ENCODE results near the gene WNT8A. TPM values are rescaled to one million over a fixed set of nuclear protein-coding genes. Genes with fewer than 3 reads are reported as not detected.

Gene WNT8A
- polyA plus RNA-seq, 1 donor from 2014 or later, result 0.26 TPM

GRCh38 chr5:138096997-138097828 is 13.4 kb downstream of the WNT8A start:
- no peak overlapping the region for H3K4me3 ChIP-seq (ENCODE audit: low read length)
- TF ChIP-seq SMC3 (conservative IDR thresholded peaks at IDR 0.05; ENCODE audit: poor library complexity) (no peak), EP300 (conservative IDR thresholded peaks at IDR 0.05; ENCODE audit: poor library complexity, severe bottlenecking) (no peak), POLR2AphosphoS5 (IDR thresholded peaks at IDR 0.05) (no peak), EZH2 (IDR thresholded peaks at IDR 0.05; ENCODE audit: borderline replicate concordance, insufficient read depth, low read length, poor library complexity, severe bottlenecking) (no peak), TAF1 (IDR thresholded peaks at IDR 0.05; ENCODE audit: low read depth) (no peak), REST (IDR thresholded peaks at IDR 0.05; ENCODE audit: borderline replicate concordance) (no peak), MXI1 (conservative IDR thresholded peaks at IDR 0.05; ENCODE audit: poor library complexity, severe bottlenecking) (no peak), RAD21 (conservative IDR thresholded peaks at IDR 0.05) (no peak), CTCF (IDR thresholded peaks at IDR 0.05; ENCODE audit: poor library complexity, severe bottlenecking) (no peak)
- no peak overlapping the region for H3K27ac ChIP-seq (ENCODE audit: low read length)
- no peaks in the 10 kb centered on the region for H4K20me1 ChIP-seq (ENCODE audit: insufficient read depth)
- H3K4me2 ChIP-seq (ENCODE audit: low read length), result no peak overlapping the region
- H3F3A ChIP-seq (ENCODE audit: insufficient read depth, low read length, poor library complexity, severe bottlenecking), result no peaks in the 10 kb centered on the region
- no peaks in the 10 kb centered on the region for H3K27me3 ChIP-seq (ENCODE audit: insufficient read depth, low read depth, low read length)
- no peaks in the 10 kb centered on the region for H3K9me3 ChIP-seq (ENCODE audit: low read length)
- H3K36me3 ChIP-seq (ENCODE audit: insufficient read depth, low read length), result no peaks in the 10 kb centered on the region
- H2AFZ ChIP-seq (ENCODE audit: low read depth, low read length), result no peak overlapping the region
- H3K79me2 ChIP-seq (replicated peaks; ENCODE audit: insufficient read depth, low read length), result no peaks in the 10 kb centered on the region
- H3K9me2 ChIP-seq (ENCODE audit: insufficient read depth, low read length), result no peaks in the 10 kb centered on the region
- no peak overlapping the region for H3K9ac ChIP-seq (ENCODE audit: low read length)

DNA sequence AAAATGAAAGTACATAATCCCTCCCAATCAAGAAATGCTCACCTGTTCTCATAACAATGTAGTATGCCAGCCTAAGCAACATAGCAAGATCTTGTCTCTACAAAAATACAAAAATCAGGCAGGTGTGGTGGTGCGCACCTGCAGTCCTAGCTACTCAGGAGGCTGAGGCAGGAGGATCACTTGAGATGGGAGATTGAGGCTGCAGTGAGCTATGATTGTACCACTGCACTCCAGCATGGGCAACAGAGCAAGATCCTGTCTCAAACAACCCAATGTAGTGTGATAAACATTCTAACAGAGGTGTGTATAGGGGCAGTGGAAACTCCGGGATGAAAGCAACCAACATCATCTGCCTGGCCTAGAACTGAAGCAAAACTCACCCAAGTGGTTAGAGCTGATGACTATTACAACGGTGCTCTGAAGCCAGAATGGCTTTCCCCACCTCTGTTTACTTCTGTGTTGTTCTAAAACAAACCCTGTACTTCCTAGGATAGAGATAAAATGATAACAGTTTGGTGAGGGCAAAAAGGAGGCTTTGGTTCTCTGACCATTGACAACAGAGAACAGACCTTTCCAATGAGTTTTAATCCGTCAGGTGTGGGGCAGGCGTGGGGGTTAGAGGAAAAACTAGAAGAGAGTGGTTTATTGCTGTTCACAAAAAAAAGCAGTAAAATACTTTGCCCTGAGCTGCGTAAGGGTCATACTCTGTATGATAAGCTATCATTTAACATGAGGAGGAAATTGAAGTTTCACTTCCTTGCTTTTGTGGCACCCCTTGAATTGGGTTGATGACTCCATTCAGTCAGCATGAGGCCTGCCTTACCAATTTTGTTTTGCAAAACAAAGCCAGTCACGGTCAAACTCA is 18.9 kb downstream of the WNT8A start:
- no peaks in the 10 kb centered on the region for H3K9me2 ChIP-seq (ENCODE audit: insufficient read depth, low read length)
- no peak overlapping the region for H2AFZ ChIP-seq (ENCODE audit: low read depth, low read length)
- H3K9me3 ChIP-seq (ENCODE audit: low read length), result no peaks in the 10 kb centered on the region
- H4K20me1 ChIP-seq (ENCODE audit: insufficient read depth), result no peaks in the 10 kb centered on the region
- no peaks in the 10 kb centered on the region for H3K27me3 ChIP-seq (ENCODE audit: insufficient read depth, low read depth, low read length)
- no peak overlapping the region for H3K9ac ChIP-seq (ENCODE audit: low read length)
- no peak overlapping the region for H3K4me3 ChIP-seq (ENCODE audit: low read length)
- H3K79me2 ChIP-seq (replicated peaks; ENCODE audit: insufficient read depth, low read length), result no peaks in the 10 kb centered on the region
- no peak overlapping the region for H3K27ac ChIP-seq (ENCODE audit: low read length)
- no peak for TF ChIP-seq RAD21 (conservative IDR thresholded peaks at IDR 0.05)
- no peak for TF ChIP-seq EZH2 (IDR thresholded peaks at IDR 0.05; ENCODE audit: borderline replicate concordance, insufficient read depth, low read length, poor library complexity, severe bottlenecking)
- no peak for TF ChIP-seq REST (IDR thresholded peaks at IDR 0.05; ENCODE audit: borderline replicate concordance)
- no peak for TF ChIP-seq CTCF (IDR thresholded peaks at IDR 0.05; ENCODE audit: poor library complexity, severe bottlenecking)
- no peak for TF ChIP-seq SMC3 (conservative IDR thresholded peaks at IDR 0.05; ENCODE audit: poor library complexity)
- no peak for TF ChIP-seq MXI1 (conservative IDR thresholded peaks at IDR 0.05; ENCODE audit: poor library complexity, severe bottlenecking)
- no peak for TF ChIP-seq POLR2AphosphoS5 (IDR thresholded peaks at IDR 0.05)
- no peaks in the 10 kb centered on the region for H3F3A ChIP-seq (ENCODE audit: insufficient read depth, low read length, poor library complexity, severe bottlenecking)
- H3K36me3 ChIP-seq (ENCODE audit: insufficient read depth, low read length), result no peaks in the 10 kb centered on the region
- H3K4me2 ChIP-seq (ENCODE audit: low read length), result no peak overlapping the region

Measured in neural cell (in vitro differentiated cells).